GM21447 (cell line): ENCODE data around the gene COL23A1.
"Not testable (repeated sequence)": the region's sequence is repeated elsewhere in the genome, so short reads cannot be mapped to it uniquely, and the experiment has no call there.

Source experiments
- ATAC-seq: cut with Tn5 transposase; IDR thresholded peaks from one replicate; pipeline ENCODE4 v1.9.1; 2021; ENCODE audit not compliant: unreplicated experiment

The COL23A1 gene

GRCh38 chr5:178319541-178320041 lies 270.6 kb downstream of the COL23A1 start:
- ATAC-seq = no peak

- no peak for ATAC-seq
Observed at GRCh38 chr5:178318893-178319292, 271.3 kb downstream of the COL23A1 start.

- no peak for ATAC-seq
Observed at GRCh38 chr5:178318382-178318781, 271.8 kb downstream of the COL23A1 start.

- ATAC-seq = not testable (repeated sequence)
Observed at GRCh38 chr5:178317727-178318126, 272.5 kb downstream of the COL23A1 start.

- no peak for ATAC-seq
Observed at GRCh38 chr5:178314961-178315820, 275.0 kb downstream of the COL23A1 start.

GRCh38 chr5:178314061-178314660 lies 276.0 kb downstream of the COL23A1 start:
- no peak for ATAC-seq

GRCh38 chr5:178313316-178313715 lies 276.9 kb downstream of the COL23A1 start:
- no peak for ATAC-seq

GRCh38 chr5:178312880-178313282 lies 277.3 kb downstream of the COL23A1 start:
- no peak for ATAC-seq

GRCh38 chr5:178310130-178310865 lies 279.9 kb downstream of the COL23A1 start:
- no peak for ATAC-seq

- ATAC-seq = no peak
Observed at GRCh38 chr5:178309271-178310013, 280.8 kb downstream of the COL23A1 start.

GRCh38 chr5:178308541-178309092 lies 281.6 kb downstream of the COL23A1 start:
- ATAC-seq = no peak

- ATAC-seq = no peak
Observed at GRCh38 chr5:178307267-178308045, 282.7 kb downstream of the COL23A1 start.

GRCh38 chr5:178306430-178307225 lies 283.6 kb downstream of the COL23A1 start:
- no peak for ATAC-seq

- no peak for ATAC-seq
Observed at GRCh38 chr5:178305801-178306200, 284.4 kb downstream of the COL23A1 start.

GRCh38 chr5:178304761-178305645 lies 285.2 kb downstream of the COL23A1 start:
- no peak for ATAC-seq

- ATAC-seq = no peak
Observed at GRCh38 chr5:178304016-178304415, 286.2 kb downstream of the COL23A1 start.

GRCh38 chr5:178302321-178302720 lies 287.9 kb downstream of the COL23A1 start:
- ATAC-seq = not testable (repeated sequence)

GRCh38 chr5:178301641-178302040 lies 288.6 kb downstream of the COL23A1 start:
- ATAC-seq = no peak
